Measurements from ENCODE around the gene RASGRP1. TPM values are rescaled to one million over a fixed set of nuclear protein-coding genes. Genes with fewer than 3 reads are reported as not detected.

RASGRP1 gene
- total RNA-seq, 4 donors from 2014 or later: 14.4 to 25.9 (median 18.1) TPM

DNA sequence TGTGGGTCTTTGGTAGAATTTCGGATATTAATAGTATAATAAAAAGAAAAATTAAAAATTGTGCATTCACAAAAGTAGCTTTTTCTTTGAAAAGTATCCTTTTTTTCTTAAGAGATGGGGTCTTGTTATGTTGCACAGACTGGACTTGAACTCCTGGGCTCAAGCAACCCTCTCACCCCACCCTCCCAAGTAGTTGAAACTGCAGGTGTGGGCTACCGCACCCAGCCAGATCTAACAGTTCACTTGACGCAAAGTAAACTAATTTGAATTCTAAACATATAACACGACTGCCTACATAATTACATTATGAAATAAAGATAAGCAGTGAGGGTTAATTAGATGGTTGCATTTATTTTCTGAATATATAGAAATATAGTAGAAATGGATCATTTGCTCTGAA, 99.9 kb downstream of the RASGRP1 start:
- no peaks in the 10 kb centered on the region for H3K9me3 ChIP-seq
- DNase-seq (ENCODE audit: low spot score in 2 of 2): no peak
- WGBS: 88% methylated on average over 4 of the region's 4 CpGs
- no peak overlapping the region for H3K4me3 ChIP-seq
- no peak overlapping the region for H3K27ac ChIP-seq
- TF ChIP-seq, protein P1, sequence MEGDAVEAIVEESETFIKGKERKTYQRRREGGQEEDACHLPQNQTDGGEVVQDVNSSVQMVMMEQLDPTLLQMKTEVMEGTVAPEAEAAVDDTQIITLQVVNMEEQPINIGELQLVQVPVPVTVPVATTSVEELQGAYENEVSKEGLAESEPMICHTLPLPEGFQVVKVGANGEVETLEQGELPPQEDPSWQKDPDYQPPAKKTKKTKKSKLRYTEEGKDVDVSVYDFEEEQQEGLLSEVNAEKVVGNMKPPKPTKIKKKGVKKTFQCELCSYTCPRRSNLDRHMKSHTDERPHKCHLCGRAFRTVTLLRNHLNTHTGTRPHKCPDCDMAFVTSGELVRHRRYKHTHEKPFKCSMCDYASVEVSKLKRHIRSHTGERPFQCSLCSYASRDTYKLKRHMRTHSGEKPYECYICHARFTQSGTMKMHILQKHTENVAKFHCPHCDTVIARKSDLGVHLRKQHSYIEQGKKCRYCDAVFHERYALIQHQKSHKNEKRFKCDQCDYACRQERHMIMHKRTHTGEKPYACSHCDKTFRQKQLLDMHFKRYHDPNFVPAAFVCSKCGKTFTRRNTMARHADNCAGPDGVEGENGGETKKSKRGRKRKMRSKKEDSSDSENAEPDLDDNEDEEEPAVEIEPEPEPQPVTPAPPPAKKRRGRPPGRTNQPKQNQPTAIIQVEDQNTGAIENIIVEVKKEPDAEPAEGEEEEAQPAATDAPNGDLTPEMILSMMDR (IDR thresholded peaks at IDR 0.05): no peak
- TF ChIP-seq POLR2AphosphoS5 (IDR thresholded peaks at IDR 0.05): no peak
- TF ChIP-seq POLR2A (IDR thresholded peaks at IDR 0.05): no peak
- no peak for TF ChIP-seq EP300 (IDR thresholded peaks at IDR 0.05)
- no peaks in the 10 kb centered on the region for H3K36me3 ChIP-seq
- no peaks in the 10 kb centered on the region for H3K27me3 ChIP-seq
- no peaks in the 10 kb centered on the region for H3K4me1 ChIP-seq

DNA sequence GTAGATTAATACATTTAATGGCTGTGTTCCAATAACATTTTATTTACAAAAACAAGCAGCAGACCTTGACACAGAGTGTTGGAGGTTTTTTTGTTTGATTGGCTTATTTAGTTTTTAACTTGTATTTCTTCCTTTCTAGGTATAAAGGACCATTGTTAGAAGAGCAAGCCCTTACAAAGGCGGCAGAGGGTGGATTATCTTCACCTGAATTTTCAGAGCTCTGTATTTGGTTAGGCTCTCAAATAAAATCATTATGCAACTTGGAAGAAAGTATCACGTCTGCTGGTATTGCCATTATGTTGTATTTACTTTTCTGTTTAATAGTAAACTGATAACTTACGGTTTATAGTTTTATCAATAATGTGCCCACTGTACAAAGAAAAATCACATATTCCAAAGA, 100.7 kb downstream of the RASGRP1 start:
- 82% methylated on average over 3 of the region's 3 CpGs for WGBS
- H3K9me3 ChIP-seq: no peaks in the 10 kb centered on the region
- no peak overlapping the region for H3K27ac ChIP-seq
- H3K27me3 ChIP-seq: no peaks in the 10 kb centered on the region
- no peaks in the 10 kb centered on the region for H3K4me1 ChIP-seq
- no peaks in the 10 kb centered on the region for H3K36me3 ChIP-seq
- H3K4me3 ChIP-seq: no peak overlapping the region
- DNase-seq (ENCODE audit: low spot score in 2 of 2): no peak
- TF ChIP-seq EP300 (IDR thresholded peaks at IDR 0.05): no peak
- TF ChIP-seq, protein P1 (IDR thresholded peaks at IDR 0.05): no peak
- TF ChIP-seq POLR2AphosphoS5 (IDR thresholded peaks at IDR 0.05): no peak
- TF ChIP-seq POLR2A (IDR thresholded peaks at IDR 0.05): no peak

DNA sequence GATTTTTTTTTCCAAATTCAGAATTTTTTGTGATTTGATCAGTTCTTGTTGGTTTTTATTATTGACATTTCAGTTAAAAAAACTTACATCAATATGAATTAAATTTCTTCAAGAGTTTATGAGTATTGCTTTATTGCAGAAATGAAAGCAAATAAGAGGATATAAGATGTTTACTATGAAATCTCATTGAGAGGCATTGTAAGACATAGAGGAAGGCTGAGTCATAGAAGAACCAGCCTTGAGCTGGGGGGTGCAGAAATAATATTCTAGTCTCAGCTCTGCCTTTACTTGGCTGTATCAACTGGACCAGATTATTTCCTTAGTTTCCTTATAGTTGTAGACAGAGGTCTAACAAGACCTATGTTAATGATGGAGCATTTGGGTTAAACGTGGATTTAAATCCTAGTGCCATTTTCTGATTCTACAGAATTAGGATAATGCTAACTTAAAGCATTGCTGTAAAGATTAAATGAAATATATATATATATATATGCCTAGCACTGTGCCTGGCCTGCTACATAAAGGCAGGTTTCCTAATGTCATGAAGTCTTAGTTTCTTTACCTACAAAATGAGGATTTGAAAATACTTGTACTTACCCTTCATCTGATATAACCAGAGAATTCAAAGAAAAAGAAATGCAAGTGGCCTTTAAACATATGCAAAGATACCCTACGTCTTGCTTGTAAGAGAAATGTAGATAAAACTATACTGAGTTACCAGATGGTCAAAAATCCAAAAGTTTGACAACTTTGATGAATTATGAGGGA, 103.4 kb downstream of the RASGRP1 start:
- H3K27me3 ChIP-seq: no peaks in the 10 kb centered on the region
- H3K4me1 ChIP-seq: no peaks in the 10 kb centered on the region
- H3K4me3 ChIP-seq: no peak overlapping the region
- 91% methylated on average over 2 of the region's 2 CpGs for WGBS
- TF ChIP-seq, protein P1 (IDR thresholded peaks at IDR 0.05): no peak
- no peak for TF ChIP-seq POLR2A (IDR thresholded peaks at IDR 0.05)
- TF ChIP-seq POLR2AphosphoS5 (IDR thresholded peaks at IDR 0.05): no peak
- no peak for TF ChIP-seq EP300 (IDR thresholded peaks at IDR 0.05)
- no peaks in the 10 kb centered on the region for H3K36me3 ChIP-seq
- H3K27ac ChIP-seq: no peak overlapping the region
- H3K9me3 ChIP-seq: no peaks in the 10 kb centered on the region
- DNase-seq (ENCODE audit: low spot score in 2 of 2): no peak

DNA sequence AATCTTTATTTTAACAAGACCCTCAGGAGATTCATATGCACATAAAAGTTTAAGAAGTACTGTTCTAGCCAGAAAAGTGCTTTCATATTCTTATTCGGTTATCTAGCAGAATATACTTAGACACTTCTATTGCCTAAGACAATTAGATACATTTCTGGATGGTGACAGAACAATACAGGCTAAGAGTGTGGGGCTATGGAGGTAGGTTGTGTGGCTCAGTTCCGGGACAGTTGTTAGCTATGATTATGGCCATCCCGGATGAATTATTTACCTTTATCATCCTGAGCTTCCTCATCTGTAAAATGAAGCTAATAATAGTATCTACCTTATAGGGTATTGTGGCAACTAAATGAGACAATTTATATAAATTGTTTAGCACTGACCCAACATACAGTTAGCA, 104.1 kb downstream of the RASGRP1 start:
- Histone ChIP-seq H3K27me3 (no peaks in the 10 kb centered on the region), H3K9me3 (no peaks in the 10 kb centered on the region), H3K4me3 (no peak overlapping the region), H3K27ac (no peak overlapping the region), H3K4me1 (peaks cover 6% of the 10 kb centered on the region), H3K36me3 (no peaks in the 10 kb centered on the region)
- TF ChIP-seq POLR2AphosphoS5 (IDR thresholded peaks at IDR 0.05) (no peak), POLR2A (IDR thresholded peaks at IDR 0.05) (no peak), EP300 (IDR thresholded peaks at IDR 0.05) (no peak)
- TF ChIP-seq, protein P1 (IDR thresholded peaks at IDR 0.05): no peak
- 92% methylated on average over 3 of the region's 3 CpGs for WGBS
- no peak for DNase-seq (ENCODE audit: low spot score in 2 of 2)

DNA sequence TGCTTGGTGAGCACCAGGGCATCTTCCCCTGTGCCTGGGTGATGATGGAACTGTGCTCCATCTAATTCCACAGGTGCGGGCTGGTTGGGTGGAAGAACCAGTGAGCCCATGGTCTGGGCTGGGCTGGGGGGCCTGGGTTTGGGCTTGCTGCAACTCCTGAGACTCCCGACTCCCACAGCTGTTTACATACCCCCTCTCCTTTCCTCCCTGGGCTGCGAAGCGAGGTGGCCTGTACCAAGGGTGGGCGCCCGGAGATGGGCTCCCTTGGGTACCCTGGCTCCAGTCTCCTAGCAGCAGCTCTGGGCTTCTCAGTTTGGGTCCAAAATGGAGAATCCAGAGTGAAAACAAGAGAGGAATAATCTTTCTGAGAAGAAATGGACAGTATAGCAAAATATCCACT, 105.1 kb downstream of the RASGRP1 start:
- WGBS: 100% methylated on average over 4 of the region's 6 CpGs
- no peak for DNase-seq (ENCODE audit: low spot score in 2 of 2)
- H3K4me1 ChIP-seq: peaks cover 15% of the 10 kb centered on the region
- no peaks in the 10 kb centered on the region for H3K27me3 ChIP-seq
- TF ChIP-seq EP300 (IDR thresholded peaks at IDR 0.05) (no peak), POLR2A (IDR thresholded peaks at IDR 0.05) (no peak), POLR2AphosphoS5 (IDR thresholded peaks at IDR 0.05) (no peak)
- TF ChIP-seq, protein P1 (IDR thresholded peaks at IDR 0.05): no peak
- H3K27ac ChIP-seq: no peak overlapping the region
- H3K9me3 ChIP-seq: no peaks in the 10 kb centered on the region
- H3K4me3 ChIP-seq: no peak overlapping the region
- H3K36me3 ChIP-seq: no peaks in the 10 kb centered on the region

Data from suprapubic skin (tissue), 4 donors.